Ishikawa (cell line): ENCODE data around the gene IKZF3.
A peak's percentile ranks its signal among the peaks of the same experiment; 100 is the strongest.

Experiments
- CEBPB ChIP-seq: IDR thresholded peaks from 2 replicates; pipeline ENCODE4 v1.6.1; 2012
- CREB1 ChIP-seq: IDR thresholded peaks from 2 replicates; pipeline ENCODE4 v1.6.1; 2012; ENCODE audit warnings: low read depth
- EGR1 ChIP-seq: IDR thresholded peaks from 2 replicates; pipeline ENCODE4 v1.6.1; 2012
- EP300 ChIP-seq: IDR thresholded peaks from 2 replicates; pipeline ENCODE4 v1.6.1; 2012; ENCODE audit warnings: borderline replicate concordance
- FOXM1 ChIP-seq: IDR thresholded peaks from 2 replicates; pipeline ENCODE4 v1.6.1; 2012; ENCODE audit warnings: low read depth, borderline replicate concordance
- MAX ChIP-seq: IDR thresholded peaks from 2 replicates; pipeline ENCODE4 v1.6.1; 2012
- NFIC ChIP-seq: IDR thresholded peaks from 2 replicates; pipeline ENCODE4 v1.6.1; 2012
- RAD21 ChIP-seq: IDR thresholded peaks from 2 replicates; pipeline ENCODE4 v1.6.1; 2012; ENCODE audit warnings: low read depth
- TAF1 ChIP-seq: IDR thresholded peaks from 2 replicates; pipeline ENCODE4 v1.6.1; 2012; ENCODE audit warnings: low read depth, mild to moderate bottlenecking
- TCF12 ChIP-seq: IDR thresholded peaks from 2 replicates; pipeline ENCODE4 v1.6.1; 2012; ENCODE audit warnings: low read depth
- TEAD4 ChIP-seq: IDR thresholded peaks from 2 replicates; pipeline ENCODE4 v1.6.1; 2012
- YY1 ChIP-seq: IDR thresholded peaks from 2 replicates; pipeline ENCODE4 v1.6.1; 2012; ENCODE audit warnings: low read depth
- ZBTB7A ChIP-seq: IDR thresholded peaks from 2 replicates; pipeline ENCODE4 v1.6.1; 2012; ENCODE audit warnings: low read depth
- TF ChIP-seq, protein P1 (sequence below): IDR thresholded peaks from 2 replicates; pipeline ENCODE4 v1.6.1; 2012; ENCODE audit warnings: low read depth, mild to moderate bottlenecking
- TF ChIP-seq, protein P2 (sequence below): IDR thresholded peaks from 2 replicates; pipeline ENCODE4 v1.6.1; 2012

IKZF3 gene

GRCh38 chr17:39751016-39751543, 113.0 kb downstream of the IKZF3 start:
- TF ChIP-seq NFIC (no peak), CREB1 (no peak), MAX (no peak)

DNA sequence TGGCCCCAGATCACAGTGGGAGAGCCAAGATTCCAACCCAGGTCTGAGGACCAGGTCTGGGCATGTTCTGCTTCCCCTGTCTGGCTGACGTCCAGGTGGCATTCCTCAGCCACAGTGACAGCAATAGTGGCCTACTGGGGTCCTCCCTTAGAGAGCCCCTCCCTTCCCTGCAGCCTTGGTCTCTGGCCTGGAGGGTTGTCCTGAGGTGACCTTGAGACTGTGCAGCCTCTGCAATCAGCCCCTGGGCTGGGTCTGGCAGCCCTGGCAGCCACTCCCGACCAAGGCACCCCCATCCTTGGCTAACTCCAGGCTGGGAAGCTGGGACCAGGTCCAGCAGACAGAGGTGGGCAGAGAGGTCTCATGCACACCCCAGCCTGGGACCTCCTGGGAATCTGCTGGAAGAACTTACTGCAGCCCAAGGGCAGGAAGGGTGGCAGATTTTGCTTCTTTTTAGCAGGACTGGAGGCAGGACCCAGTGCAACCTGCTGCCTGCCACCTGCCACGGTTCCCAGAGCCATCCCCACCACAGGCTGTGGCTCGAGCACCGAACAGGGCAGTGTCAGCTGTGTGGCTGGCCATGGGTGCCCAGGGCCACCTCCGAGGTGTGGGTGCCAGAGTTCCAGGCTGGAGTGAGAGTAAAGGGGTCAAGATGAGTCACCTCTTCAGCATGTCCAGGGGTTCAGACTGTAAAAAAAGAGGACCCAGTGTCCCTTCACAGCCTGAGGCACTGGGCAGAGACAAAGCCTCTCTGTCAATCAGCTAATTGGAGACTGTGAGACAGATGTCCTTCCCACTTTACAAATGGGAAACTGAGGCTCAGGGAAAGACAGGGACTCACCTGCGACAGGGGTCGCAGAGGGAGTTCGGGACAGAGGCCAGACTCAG, 113.7 kb downstream of the IKZF3 start:
- peak; percentile 75 for TF ChIP-seq TEAD4
- TF ChIP-seq MAX = no peak; the same call in 1 of the 2 replicates
- TF ChIP-seq, protein P1, sequence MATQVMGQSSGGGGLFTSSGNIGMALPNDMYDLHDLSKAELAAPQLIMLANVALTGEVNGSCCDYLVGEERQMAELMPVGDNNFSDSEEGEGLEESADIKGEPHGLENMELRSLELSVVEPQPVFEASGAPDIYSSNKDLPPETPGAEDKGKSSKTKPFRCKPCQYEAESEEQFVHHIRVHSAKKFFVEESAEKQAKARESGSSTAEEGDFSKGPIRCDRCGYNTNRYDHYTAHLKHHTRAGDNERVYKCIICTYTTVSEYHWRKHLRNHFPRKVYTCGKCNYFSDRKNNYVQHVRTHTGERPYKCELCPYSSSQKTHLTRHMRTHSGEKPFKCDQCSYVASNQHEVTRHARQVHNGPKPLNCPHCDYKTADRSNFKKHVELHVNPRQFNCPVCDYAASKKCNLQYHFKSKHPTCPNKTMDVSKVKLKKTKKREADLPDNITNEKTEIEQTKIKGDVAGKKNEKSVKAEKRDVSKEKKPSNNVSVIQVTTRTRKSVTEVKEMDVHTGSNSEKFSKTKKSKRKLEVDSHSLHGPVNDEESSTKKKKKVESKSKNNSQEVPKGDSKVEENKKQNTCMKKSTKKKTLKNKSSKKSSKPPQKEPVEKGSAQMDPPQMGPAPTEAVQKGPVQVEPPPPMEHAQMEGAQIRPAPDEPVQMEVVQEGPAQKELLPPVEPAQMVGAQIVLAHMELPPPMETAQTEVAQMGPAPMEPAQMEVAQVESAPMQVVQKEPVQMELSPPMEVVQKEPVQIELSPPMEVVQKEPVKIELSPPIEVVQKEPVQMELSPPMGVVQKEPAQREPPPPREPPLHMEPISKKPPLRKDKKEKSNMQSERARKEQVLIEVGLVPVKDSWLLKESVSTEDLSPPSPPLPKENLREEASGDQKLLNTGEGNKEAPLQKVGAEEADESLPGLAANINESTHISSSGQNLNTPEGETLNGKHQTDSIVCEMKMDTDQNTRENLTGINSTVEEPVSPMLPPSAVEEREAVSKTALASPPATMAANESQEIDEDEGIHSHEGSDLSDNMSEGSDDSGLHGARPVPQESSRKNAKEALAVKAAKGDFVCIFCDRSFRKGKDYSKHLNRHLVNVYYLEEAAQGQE = no peak
- TF ChIP-seq RAD21 = no peak
- peak; percentile 83 for TF ChIP-seq NFIC
- peak; percentile 62; the same call in 1 of the 2 replicates for TF ChIP-seq EP300
- 0 out of 2 replicates have a peak, but pooled peaks have one; percentile 27 for TF ChIP-seq ZBTB7A
- TF ChIP-seq TCF12 = peak; percentile 57

- TF ChIP-seq TAF1 = no peak
- TF ChIP-seq, protein P2, sequence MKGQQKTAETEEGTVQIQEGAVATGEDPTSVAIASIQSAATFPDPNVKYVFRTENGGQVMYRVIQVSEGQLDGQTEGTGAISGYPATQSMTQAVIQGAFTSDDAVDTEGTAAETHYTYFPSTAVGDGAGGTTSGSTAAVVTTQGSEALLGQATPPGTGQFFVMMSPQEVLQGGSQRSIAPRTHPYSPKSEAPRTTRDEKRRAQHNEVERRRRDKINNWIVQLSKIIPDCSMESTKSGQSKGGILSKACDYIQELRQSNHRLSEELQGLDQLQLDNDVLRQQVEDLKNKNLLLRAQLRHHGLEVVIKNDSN = no peak
- no peak for TF ChIP-seq TEAD4
- TF ChIP-seq CREB1 = no peak
- no peak for TF ChIP-seq MAX
- TF ChIP-seq TCF12 = no peak
- TF ChIP-seq EGR1 = no peak
- no peak for TF ChIP-seq YY1
- TF ChIP-seq EP300 = no peak
- TF ChIP-seq, protein P1 = no peak
- no peak for TF ChIP-seq FOXM1
Observed at GRCh38 chr17:39747745-39748144, 116.4 kb downstream of the IKZF3 start.

GRCh38 chr17:39746145-39746461, 118.0 kb downstream of the IKZF3 start:
- no peak for TF ChIP-seq EGR1
- TF ChIP-seq TAF1 = no peak
- no peak for TF ChIP-seq TCF12
- TF ChIP-seq ZBTB7A = no peak
- no peak for TF ChIP-seq CEBPB
- TF ChIP-seq, protein P2 = no peak

DNA sequence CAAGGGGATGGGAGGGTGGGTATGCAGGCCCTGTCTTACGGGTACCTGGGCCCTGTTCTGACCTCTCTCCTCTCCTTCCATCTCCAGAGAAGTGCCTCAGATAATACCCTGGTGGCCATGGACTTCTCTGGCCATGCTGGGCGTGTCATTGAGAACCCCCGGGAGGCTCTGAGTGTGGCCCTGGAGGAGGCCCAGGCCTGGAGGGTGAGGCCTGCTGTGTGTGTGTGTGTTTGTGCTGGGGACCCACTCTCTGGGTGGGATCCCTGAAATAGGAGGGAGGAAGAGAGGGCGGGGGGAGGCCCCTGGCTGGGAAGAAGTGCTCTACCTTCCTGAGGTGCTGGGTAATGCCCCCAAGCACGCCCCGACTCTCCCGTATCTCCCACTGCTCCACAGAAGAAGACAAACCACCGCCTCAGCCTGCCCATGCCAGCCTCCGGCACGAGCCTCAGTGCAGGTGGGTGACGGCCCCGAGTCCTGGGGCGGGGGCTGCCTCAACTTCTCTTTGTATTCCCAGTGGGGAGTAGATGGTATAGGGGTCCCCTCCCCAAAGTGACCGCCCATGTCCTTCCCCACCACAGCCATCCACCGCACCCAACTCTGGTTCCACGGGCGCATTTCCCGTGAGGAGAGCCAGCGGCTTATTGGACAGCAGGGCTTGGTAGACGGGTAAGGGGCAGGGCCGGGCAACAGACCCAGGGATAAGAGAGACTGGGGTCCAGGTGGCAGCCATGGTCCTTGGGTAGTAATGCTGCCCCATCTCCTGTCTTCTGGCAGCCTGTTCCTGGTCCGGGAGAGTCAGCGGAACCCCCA, 118.6 kb downstream of the IKZF3 start:
- TF ChIP-seq NFIC (no peak), CREB1 (no peak), EP300 (no peak), EGR1 (no peak), FOXM1 (no peak), TAF1 (no peak), CEBPB (no peak), MAX (no peak), TEAD4 (no peak), TCF12 (no peak), RAD21 (no peak), YY1 (no peak), ZBTB7A (no peak)
- TF ChIP-seq, protein P2 = no peak
- TF ChIP-seq, protein P1 = no peak
